GM23338 (cell line): ENCODE data around the gene PTPN21. TPM values are rescaled to one million over a fixed set of nuclear protein-coding genes. Genes with fewer than 3 reads are reported as not detected.

ENCODE experiments used
- ATAC-seq: fragments of 200-7000 bp; cut with Tn5 transposase; 3 replicates; pipeline ENCODE4 v1.9.1; 2020
- DNase-seq: peaks from one replicate; pipeline ENCODE4 v3.0.0-alpha.2; 2015; ENCODE audit warnings: low spot score
- H2AFZ ChIP-seq: fragments of 200-600 bp; sonication (generic); 2 replicates; pipeline ENCODE4 v1.8.0; 2016; ENCODE audit warnings: antibody characterized with exemption, mild to moderate bottlenecking, moderate library complexity
- H3F3A ChIP-seq: fragments of 200-600 bp; sonication (generic); replicated peaks from 2 replicates; pipeline ENCODE4 v1.8.0; 2017; ENCODE audit warnings: antibody characterized with exemption, mixed run types, low read depth
- H3K27ac ChIP-seq: fragments of 200-600 bp; sonication (generic); 2 replicates; pipeline ENCODE4 v1.6.1; 2016; ENCODE audit warnings: low read depth
- H3K27me3 ChIP-seq: fragments of 200-600 bp; sonication (generic); 2 replicates; pipeline ENCODE4 v1.8.0; 2016; ENCODE audit warnings: mild to moderate bottlenecking, mixed run types, moderate library complexity; ENCODE audit not compliant: insufficient read depth
- H3K36me3 ChIP-seq: fragments of 200-600 bp; sonication (generic); 2 replicates; pipeline ENCODE4 v1.8.0; 2016; ENCODE audit warnings: mild to moderate bottlenecking; ENCODE audit not compliant: insufficient read depth
- H3K4me1 ChIP-seq: fragments of 200-600 bp; sonication (generic); 2 replicates; pipeline ENCODE4 v1.8.0; 2016; ENCODE audit warnings: mild to moderate bottlenecking, moderate library complexity; ENCODE audit not compliant: insufficient read depth
- H3K4me2 ChIP-seq: fragments of 200-600 bp; sonication (generic); 2 replicates; pipeline ENCODE4 v1.7.1; 2017; ENCODE audit warnings: mixed run types
- H3K4me3 ChIP-seq: fragments of 200-600 bp; sonication (generic); 2 replicates; pipeline ENCODE4 v1.6.1; 2016; ENCODE audit warnings: mixed run types
- H3K79me2 ChIP-seq: fragments of 200-600 bp; sonication (generic); replicated peaks from 2 replicates; pipeline ENCODE4 v1.8.0; 2017; ENCODE audit warnings: mild to moderate bottlenecking; ENCODE audit not compliant: insufficient read depth
- H3K9me2 ChIP-seq: fragments of 200-600 bp; sonication (generic); 2 replicates; pipeline ENCODE4 v1.8.0; 2017; ENCODE audit not compliant: insufficient read depth
- H4K20me1 ChIP-seq: fragments of 200-600 bp; sonication (generic); replicated peaks from 2 replicates; pipeline ENCODE4 v1.8.0; 2017; ENCODE audit warnings: mild to moderate bottlenecking; ENCODE audit not compliant: insufficient read depth
- H3K27ac Mint-ChIP-seq: 2 replicates; pipeline ENCODE4 v1.8.0; 2020; ENCODE audit warnings: inconsistent platforms, mild to moderate bottlenecking, moderate library complexity, mixed read lengths
- H3K27me3 Mint-ChIP-seq: 3 replicates; pipeline ENCODE4 v1.8.0; 2022; ENCODE audit warnings: low read depth, mild to moderate bottlenecking, moderate library complexity, mixed read lengths, inconsistent platforms; ENCODE audit not compliant: insufficient read depth, poor library complexity
- H3K36me3 Mint-ChIP-seq: 3 replicates; pipeline ENCODE4 v1.8.0; 2021; ENCODE audit warnings: low read depth, mild to moderate bottlenecking, inconsistent platforms, moderate library complexity, mixed read lengths
- H3K4me1 Mint-ChIP-seq: 3 replicates; pipeline ENCODE4 v1.8.0; 2020; ENCODE audit warnings: mild to moderate bottlenecking, inconsistent platforms, mixed read lengths
- H3K4me3 Mint-ChIP-seq: 3 replicates; pipeline ENCODE4 v1.8.0; 2021; ENCODE audit warnings: moderate library complexity, mild to moderate bottlenecking, inconsistent platforms, mixed read lengths
- H3K9me3 Mint-ChIP-seq: 3 replicates; pipeline ENCODE4 v1.8.0; 2020; ENCODE audit warnings: moderate library complexity, mild to moderate bottlenecking, inconsistent platforms, mixed read lengths
- EZH2 ChIP-seq: fragments of 200-600 bp; sonication (generic); IDR thresholded peaks from one replicate; pipeline ENCODE4 v1.8.0; 2017; ENCODE audit warnings: antibody characterized with exemption, mild to moderate bottlenecking, low read depth; ENCODE audit not compliant: unreplicated experiment
- JUNB ChIP-seq: IDR thresholded peaks from one replicate; pipeline ENCODE4 v1.6.1; 2016; ENCODE audit warnings: antibody characterized with exemption; ENCODE audit not compliant: unreplicated experiment
- NANOG ChIP-seq: IDR thresholded peaks from 2 replicates; pipeline ENCODE4 v1.6.1; 2016; ENCODE audit warnings: antibody characterized with exemption, borderline replicate concordance
- POLR2AphosphoS5 ChIP-seq: IDR thresholded peaks from 2 replicates; pipeline ENCODE4 v1.6.1; 2016; ENCODE audit warnings: antibody characterized with exemption, low read depth
- STAT1 ChIP-seq: IDR thresholded peaks from one replicate; pipeline ENCODE4 v1.6.1; 2016; ENCODE audit warnings: antibody characterized with exemption; ENCODE audit not compliant: unreplicated experiment
- ZNF114 ChIP-seq: fragments of 250-450 bp; sonication (Bioruptor Pico); IDR thresholded peaks from 2 replicates; pipeline ENCODE4 v1.5.0; 2020; ENCODE audit warnings: mild to moderate bottlenecking, moderate library complexity
- ZNF331 ChIP-seq: fragments of 250-450 bp; sonication (Bioruptor Pico); IDR thresholded peaks from 2 replicates; pipeline ENCODE4 v1.5.0; 2020; ENCODE audit warnings: low read depth, mild to moderate bottlenecking, moderate library complexity
- polyA plus RNA-seq: library from polyadenylated mRNA; unstranded; fragments of >200 nt; fragmentation: Nextera tagmentation; extraction: Ambion mirVana; gene quantifications from 2 replicates; pipeline ENCODE4 v1.2.1, GENCODE V29; 2016
- total RNA-seq: library from RNA; depleted of rRNA; stranded (reverse); fragments of >200 nt; shearing (Covaris generic); gene quantifications from 2 replicates; pipeline ENCODE4 v1.2.3, GENCODE V29; 2014
- TF ChIP-seq, protein P1 (sequence below), 2 experiments: fragments of 200-600 bp in 1 of 2; sonication (generic) in 1 of 2; conservative IDR thresholded peaks; 2 replicates each; pipeline versions ENCODE4 v1.5.1 to v1.6.1; 2016 to 2017; ENCODE audit warnings: antibody characterized with exemption in 2 of 2, low read depth in 2 of 2, mild to moderate bottlenecking in 2 of 2, moderate library complexity in 1 of 2
- TF ChIP-seq, protein P2 (sequence below): fragments of 250-450 bp; sonication (Bioruptor Pico); IDR thresholded peaks from 2 replicates; pipeline ENCODE4 v1.5.0; 2020; ENCODE audit warnings: mild to moderate bottlenecking, moderate library complexity
- TF ChIP-seq, protein P3 (sequence below): IDR thresholded peaks from one replicate; pipeline ENCODE4 v1.6.1; 2018; ENCODE audit warnings: antibody characterized with exemption; ENCODE audit not compliant: unreplicated experiment

Gene PTPN21
- total and polyA plus RNA-seq, 2 experiments from 2014 or later = 2.7 to 5.6 TPM

DNA sequence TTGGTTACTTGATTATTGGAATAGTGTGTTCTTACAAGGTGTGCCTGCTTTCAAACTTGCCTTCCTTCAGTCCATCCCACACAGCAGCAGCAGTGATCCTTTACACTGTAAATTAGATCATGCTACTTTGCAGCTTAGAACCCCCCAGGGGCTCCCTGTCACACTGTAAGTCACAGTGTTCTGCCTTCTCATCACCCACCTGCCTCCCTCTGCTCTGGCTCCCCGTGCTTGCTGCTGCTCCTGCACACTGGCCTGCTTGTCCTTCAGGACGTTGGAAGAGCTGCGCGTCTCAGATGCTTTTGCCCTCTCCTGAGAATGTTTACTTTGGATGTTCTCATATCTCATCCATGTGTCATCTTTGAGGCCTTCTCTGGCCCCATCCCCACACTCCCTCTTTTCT lies 35.4 kb upstream of the PTPN21 start:
- Histone ChIP-seq H3K79me2 (no peaks in the 10 kb centered on the region), H3F3A (no peaks in the 10 kb centered on the region), H3K27me3 (no peaks in the 10 kb centered on the region), H3K27ac (no peak overlapping the region), H3K36me3 (peaks cover 22% of the 10 kb centered on the region), H3K9me2 (no peaks in the 10 kb centered on the region), H4K20me1 (no peaks in the 10 kb centered on the region; the same call in none of the 2 replicates), H2AFZ (no peak overlapping the region), H3K4me3 (no peak overlapping the region), H3K4me2 (no peak overlapping the region), H3K4me1 (no peaks in the 10 kb centered on the region)
- Mint-ChIP-seq H3K4me3 (no peak overlapping the region), H3K4me1 (no peaks in the 10 kb centered on the region), H3K27ac (no peak overlapping the region), H3K27me3 (no peaks in the 10 kb centered on the region), H3K9me3 (no peaks in the 10 kb centered on the region), H3K36me3 (peaks cover 50% of the 10 kb centered on the region)
- TF ChIP-seq, protein P1, sequence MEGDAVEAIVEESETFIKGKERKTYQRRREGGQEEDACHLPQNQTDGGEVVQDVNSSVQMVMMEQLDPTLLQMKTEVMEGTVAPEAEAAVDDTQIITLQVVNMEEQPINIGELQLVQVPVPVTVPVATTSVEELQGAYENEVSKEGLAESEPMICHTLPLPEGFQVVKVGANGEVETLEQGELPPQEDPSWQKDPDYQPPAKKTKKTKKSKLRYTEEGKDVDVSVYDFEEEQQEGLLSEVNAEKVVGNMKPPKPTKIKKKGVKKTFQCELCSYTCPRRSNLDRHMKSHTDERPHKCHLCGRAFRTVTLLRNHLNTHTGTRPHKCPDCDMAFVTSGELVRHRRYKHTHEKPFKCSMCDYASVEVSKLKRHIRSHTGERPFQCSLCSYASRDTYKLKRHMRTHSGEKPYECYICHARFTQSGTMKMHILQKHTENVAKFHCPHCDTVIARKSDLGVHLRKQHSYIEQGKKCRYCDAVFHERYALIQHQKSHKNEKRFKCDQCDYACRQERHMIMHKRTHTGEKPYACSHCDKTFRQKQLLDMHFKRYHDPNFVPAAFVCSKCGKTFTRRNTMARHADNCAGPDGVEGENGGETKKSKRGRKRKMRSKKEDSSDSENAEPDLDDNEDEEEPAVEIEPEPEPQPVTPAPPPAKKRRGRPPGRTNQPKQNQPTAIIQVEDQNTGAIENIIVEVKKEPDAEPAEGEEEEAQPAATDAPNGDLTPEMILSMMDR (conservative IDR thresholded peaks at IDR 0.05; ENCODE audit: low read depth in 2 of 2) = no peak
- no peak for TF ChIP-seq JUNB
- no peak for ATAC-seq
- no peak for DNase-seq

DNA sequence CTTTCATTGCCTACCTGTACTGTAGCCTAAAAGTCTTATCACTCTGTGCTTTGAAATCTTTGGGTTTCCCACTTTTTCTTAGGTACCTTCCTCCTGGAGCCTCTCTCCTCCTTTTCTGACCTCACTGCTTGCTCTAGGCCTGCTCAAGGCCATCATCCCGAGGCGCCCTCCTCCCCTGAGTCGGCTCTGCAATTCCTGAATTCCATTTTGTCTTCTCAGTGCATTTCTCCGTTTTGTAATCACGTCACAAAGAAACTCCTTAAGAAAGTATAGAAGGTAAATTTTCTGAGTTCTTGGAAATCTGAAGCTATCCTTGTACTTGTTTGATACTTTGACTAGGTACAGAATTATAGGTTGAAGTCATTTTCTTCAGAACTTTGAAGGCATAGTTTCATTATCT lies 33.3 kb upstream of the PTPN21 start:
- Mint-ChIP-seq H3K27ac (peak overlapping the region; percentile 33; the same call in 1 of the 2 replicates), H3K27me3 (no peaks in the 10 kb centered on the region)
- ATAC-seq = no peak
- TF ChIP-seq, protein P2, sequence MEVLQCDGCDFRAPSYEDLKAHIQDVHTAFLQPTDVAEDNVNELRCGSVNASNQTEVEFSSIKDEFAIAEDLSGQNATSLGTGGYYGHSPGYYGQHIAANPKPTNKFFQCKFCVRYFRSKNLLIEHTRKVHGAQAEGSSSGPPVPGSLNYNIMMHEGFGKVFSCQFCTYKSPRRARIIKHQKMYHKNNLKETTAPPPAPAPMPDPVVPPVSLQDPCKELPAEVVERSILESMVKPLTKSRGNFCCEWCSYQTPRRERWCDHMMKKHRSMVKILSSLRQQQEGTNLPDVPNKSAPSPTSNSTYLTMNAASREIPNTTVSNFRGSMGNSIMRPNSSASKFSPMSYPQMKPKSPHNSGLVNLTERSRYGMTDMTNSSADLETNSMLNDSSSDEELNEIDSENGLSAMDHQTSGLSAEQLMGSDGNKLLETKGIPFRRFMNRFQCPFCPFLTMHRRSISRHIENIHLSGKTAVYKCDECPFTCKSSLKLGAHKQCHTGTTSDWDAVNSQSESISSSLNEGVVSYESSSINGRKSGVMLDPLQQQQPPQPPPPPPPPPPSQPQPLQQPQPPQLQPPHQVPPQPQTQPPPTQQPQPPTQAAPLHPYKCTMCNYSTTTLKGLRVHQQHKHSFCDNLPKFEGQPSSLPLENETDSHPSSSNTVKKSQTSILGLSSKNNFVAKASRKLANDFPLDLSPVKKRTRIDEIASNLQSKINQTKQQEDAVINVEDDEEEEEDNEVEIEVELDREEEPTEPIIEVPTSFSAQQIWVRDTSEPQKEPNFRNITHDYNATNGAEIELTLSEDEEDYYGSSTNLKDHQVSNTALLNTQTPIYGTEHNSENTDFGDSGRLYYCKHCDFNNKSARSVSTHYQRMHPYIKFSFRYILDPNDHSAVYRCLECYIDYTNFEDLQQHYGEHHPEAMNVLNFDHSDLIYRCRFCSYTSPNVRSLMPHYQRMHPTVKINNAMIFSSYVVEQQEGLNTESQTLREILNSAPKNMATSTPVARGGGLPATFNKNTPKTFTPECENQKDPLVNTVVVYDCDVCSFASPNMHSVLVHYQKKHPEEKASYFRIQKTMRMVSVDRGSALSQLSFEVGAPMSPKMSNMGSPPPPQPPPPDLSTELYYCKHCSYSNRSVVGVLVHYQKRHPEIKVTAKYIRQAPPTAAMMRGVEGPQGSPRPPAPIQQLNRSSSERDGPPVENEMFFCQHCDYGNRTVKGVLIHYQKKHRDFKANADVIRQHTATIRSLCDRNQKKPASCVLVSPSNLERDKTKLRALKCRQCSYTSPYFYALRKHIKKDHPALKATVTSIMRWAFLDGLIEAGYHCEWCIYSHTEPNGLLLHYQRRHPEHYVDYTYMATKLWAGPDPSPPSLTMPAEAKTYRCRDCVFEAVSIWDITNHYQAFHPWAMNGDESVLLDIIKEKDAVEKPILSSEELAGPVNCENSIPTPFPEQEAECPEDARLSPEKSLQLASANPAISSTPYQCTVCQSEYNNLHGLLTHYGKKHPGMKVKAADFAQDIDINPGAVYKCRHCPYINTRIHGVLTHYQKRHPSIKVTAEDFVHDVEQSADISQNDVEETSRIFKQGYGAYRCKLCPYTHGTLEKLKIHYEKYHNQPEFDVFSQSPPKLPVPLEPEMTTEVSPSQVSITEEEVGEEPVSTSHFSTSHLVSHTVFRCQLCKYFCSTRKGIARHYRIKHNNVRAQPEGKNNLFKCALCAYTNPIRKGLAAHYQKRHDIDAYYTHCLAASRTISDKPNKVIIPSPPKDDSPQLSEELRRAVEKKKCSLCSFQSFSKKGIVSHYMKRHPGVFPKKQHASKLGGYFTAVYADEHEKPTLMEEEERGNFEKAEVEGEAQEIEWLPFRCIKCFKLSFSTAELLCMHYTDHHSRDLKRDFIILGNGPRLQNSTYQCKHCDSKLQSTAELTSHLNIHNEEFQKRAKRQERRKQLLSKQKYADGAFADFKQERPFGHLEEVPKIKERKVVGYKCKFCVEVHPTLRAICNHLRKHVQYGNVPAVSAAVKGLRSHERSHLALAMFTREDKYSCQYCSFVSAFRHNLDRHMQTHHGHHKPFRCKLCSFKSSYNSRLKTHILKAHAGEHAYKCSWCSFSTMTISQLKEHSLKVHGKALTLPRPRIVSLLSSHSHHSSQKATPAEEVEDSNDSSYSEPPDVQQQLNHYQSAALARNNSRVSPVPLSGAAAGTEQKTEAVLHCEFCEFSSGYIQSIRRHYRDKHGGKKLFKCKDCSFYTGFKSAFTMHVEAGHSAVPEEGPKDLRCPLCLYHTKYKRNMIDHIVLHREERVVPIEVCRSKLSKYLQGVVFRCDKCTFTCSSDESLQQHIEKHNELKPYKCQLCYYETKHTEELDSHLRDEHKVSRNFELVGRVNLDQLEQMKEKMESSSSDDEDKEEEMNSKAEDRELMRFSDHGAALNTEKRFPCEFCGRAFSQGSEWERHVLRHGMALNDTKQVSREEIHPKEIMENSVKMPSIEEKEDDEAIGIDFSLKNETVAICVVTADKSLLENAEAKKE = no peak
- TF ChIP-seq JUNB (no peak), POLR2AphosphoS5 (no peak), ZNF331 (CRISPR knock-in tag) (no peak), EZH2 (no peak), ZNF114 (no peak), STAT1 (no peak), NANOG (no peak)
- TF ChIP-seq, protein P3, sequence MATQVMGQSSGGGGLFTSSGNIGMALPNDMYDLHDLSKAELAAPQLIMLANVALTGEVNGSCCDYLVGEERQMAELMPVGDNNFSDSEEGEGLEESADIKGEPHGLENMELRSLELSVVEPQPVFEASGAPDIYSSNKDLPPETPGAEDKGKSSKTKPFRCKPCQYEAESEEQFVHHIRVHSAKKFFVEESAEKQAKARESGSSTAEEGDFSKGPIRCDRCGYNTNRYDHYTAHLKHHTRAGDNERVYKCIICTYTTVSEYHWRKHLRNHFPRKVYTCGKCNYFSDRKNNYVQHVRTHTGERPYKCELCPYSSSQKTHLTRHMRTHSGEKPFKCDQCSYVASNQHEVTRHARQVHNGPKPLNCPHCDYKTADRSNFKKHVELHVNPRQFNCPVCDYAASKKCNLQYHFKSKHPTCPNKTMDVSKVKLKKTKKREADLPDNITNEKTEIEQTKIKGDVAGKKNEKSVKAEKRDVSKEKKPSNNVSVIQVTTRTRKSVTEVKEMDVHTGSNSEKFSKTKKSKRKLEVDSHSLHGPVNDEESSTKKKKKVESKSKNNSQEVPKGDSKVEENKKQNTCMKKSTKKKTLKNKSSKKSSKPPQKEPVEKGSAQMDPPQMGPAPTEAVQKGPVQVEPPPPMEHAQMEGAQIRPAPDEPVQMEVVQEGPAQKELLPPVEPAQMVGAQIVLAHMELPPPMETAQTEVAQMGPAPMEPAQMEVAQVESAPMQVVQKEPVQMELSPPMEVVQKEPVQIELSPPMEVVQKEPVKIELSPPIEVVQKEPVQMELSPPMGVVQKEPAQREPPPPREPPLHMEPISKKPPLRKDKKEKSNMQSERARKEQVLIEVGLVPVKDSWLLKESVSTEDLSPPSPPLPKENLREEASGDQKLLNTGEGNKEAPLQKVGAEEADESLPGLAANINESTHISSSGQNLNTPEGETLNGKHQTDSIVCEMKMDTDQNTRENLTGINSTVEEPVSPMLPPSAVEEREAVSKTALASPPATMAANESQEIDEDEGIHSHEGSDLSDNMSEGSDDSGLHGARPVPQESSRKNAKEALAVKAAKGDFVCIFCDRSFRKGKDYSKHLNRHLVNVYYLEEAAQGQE = no peak

More for the DNA sequence above, 33.3 kb upstream of the PTPN21 start:
- H3K79me2 ChIP-seq = no peaks in the 10 kb centered on the region
- no peaks in the 10 kb centered on the region for H3K4me1 Mint-ChIP-seq
- H3K36me3 Mint-ChIP-seq = peaks cover 56% of the 10 kb centered on the region
- no peaks in the 10 kb centered on the region; the same call in none of the 2 replicates for H4K20me1 ChIP-seq
- no peaks in the 10 kb centered on the region for H3K27me3 ChIP-seq
- DNase-seq = no peak
- H3K4me3 Mint-ChIP-seq = no peak overlapping the region
- peak overlapping the region; percentile 61; the same call in 1 of the 2 replicates for H3K27ac ChIP-seq
- H3K9me3 Mint-ChIP-seq = no peaks in the 10 kb centered on the region
- no peaks in the 10 kb centered on the region for H3F3A ChIP-seq
- no peak overlapping the region for H3K4me3 ChIP-seq
- H3K4me2 ChIP-seq = no peak overlapping the region
- H3K36me3 ChIP-seq = peaks cover 30% of the 10 kb centered on the region
- no peaks in the 10 kb centered on the region for H3K9me2 ChIP-seq
- H3K4me1 ChIP-seq = no peaks in the 10 kb centered on the region
- no peak overlapping the region for H2AFZ ChIP-seq
